ENCODE data around the gene LRMDA.

LRMDA gene

GRCh38 chr10:75938380-75939122, 507.1 kb downstream of the LRMDA start:
- DNase-seq: no peak

DNA sequence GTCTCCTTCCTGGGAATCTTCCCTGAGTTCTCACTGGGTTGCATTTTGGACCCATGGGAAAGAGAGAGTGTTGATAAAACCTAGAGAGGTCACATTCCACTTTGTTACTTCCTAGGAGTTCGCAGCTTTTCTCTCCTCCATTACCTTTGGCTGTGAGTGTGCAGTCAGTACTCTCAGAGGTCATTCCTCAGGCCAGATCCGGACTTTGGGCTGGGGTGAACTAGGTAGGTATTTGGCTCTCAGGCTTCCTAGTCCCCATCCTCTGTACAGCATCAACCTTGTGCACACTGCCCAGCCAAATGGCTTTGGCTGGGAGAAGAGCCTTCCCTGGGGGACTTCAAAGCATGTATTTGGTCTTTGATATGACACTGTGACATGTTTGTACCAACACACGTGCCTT, 508.1 kb downstream of the LRMDA start:
- no peak for DNase-seq

GRCh38 chr10:75940742-75941141, 509.3 kb downstream of the LRMDA start:
- DNase-seq: no peak

DNA sequence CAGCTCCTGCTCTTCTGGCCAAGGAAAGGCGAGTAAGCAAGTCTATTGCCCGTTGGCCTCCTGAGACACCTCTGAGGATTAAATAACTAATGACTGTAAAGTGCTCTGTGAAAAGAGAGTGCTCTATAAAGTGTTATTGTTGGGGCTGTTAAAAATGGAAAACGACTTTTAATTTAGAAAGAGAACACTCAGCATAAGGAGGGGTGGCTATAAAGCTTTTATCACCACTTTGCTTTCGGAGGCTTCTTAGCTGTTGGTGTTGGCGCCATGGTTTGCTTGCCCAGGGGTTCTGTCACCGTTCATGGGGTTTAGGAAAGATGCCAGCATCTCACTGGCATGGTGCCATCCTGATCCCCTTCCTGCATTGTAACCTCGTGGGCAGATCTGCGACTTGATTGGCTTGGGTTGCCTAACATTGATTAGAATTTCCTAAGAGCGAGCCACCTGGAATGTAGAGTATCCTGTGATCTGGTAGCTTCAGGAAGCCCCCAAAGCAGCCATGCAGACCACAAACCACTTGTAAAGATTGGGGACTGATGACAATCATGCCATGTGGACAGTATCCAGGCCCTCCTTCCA, 509.9 kb downstream of the LRMDA start:
- DNase-seq: no peak

GRCh38 chr10:75944061-75944460, 512.6 kb downstream of the LRMDA start:
- DNase-seq: no peak

GRCh38 chr10:75948583-75948982, 517.2 kb downstream of the LRMDA start:
- DNase-seq: no peak

DNA sequence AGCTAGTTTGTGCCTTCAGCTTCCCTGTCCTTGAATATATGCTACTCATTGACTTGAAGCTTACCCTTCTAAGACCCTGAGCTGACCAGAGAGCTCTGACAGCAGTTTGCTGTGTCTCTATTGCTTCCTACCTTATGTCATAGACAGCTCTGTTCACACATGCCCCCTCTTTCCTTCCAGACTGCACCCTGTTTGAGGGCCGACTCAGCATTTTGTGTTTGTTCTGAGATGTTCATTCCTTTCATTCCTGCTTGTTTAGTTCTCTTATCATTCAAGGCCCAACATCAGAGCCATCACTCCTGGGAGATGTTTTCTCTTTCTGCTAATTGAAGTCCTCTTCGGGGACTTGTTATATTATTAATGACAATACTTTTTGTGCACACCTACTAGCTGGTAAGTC, 518.9 kb downstream of the LRMDA start:
- no peak for DNase-seq

DNA sequence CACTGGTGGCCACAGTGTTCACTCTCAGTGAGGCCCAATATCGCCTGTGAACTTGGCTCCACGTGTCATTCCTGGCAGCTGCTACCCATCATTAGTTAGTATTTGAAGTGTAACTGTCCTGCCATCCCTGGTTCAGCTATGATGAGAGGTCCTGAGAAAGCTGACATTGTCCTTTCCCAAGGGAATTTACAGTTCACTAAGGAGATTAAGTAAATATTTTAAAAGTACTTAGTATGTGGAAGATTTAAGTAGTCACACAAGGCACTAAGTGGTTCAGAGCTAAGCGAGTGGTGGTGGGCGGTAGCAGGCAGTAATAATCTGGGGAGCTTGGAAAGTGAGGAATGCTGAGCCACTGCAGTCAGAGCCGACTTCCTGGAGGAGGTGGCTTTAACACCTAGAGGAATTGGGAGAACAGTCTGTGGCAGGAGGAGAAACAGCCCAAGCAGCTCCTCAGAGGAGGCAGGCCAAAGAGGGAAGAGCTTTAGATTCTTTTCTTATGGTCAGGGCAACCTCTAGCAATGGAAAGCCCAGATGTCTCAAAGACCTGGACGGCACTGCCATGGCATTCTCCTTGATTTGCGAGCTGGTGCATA, 519.7 kb downstream of the LRMDA start:
- DNase-seq: no peak

- DNase-seq: no peak
Measured at GRCh38 chr10:75951627-75952026, 520.2 kb downstream of the LRMDA start.

DNA sequence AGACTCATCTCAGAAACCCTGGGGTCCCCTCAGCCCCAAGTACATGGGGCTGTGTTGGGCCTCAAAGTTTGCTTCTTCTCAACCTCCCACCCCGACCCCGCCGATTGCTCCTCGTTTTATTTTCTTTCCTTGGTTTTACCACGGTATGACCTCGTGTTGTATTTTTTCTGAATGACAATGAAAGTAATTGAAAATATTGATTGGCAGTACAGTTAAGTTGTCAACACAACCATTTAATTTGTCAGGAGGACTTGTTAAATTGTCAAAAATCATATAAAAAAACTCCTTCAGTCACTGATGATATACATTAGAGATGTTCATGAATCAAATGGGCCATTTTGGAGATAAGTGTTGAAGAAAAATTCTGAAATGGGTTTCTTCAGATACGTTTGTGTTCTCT, 520.7 kb downstream of the LRMDA start:
- DNase-seq: no peak

DNA sequence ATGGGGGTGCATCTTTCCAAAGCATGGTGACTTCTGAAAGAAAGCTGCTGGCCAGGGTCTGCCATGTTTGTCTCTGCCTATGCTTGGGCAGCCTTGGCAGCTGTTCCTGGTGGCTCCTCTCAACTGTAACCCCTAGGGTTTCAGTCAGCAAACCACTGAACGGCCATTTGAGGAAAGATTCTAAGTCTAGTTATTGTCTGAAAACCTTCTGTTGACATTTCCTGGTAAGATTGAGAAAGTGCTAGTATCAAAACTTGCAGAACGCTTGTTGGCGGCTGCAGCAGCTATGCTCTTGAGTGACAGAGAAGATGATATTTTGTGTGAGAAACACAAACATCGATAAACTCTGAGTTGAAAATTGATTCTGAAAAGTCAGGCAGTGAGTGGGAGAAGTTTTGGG, 523.1 kb downstream of the LRMDA start:
- no peak for DNase-seq

- no peak for DNase-seq
Measured at GRCh38 chr10:75955973-75956502, 524.6 kb downstream of the LRMDA start.

DNA sequence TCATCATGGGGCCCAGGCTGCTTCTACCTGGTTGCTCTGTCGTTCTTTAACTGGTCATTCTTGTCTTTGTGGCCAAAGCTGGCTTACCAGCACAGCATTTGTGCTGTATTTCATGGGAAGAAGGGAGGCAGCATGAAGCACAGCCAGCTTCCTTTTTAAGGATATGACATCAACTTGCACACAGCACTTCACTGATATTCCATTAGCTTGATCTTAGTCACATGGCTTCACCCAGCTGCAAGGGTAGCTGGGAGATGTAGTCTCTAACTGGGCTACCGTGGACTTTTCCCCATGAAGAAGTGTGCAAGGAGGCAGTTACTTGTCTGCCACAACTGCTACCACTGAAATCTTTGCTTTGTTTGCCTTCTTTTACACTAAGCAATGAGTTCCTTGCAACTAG, 525.2 kb downstream of the LRMDA start:
- no peak for DNase-seq

GRCh38 chr10:75957314-75958120, 526.1 kb downstream of the LRMDA start:
- DNase-seq: no peak

GRCh38 chr10:75959209-75959608, 527.8 kb downstream of the LRMDA start:
- DNase-seq: no peak

DNA sequence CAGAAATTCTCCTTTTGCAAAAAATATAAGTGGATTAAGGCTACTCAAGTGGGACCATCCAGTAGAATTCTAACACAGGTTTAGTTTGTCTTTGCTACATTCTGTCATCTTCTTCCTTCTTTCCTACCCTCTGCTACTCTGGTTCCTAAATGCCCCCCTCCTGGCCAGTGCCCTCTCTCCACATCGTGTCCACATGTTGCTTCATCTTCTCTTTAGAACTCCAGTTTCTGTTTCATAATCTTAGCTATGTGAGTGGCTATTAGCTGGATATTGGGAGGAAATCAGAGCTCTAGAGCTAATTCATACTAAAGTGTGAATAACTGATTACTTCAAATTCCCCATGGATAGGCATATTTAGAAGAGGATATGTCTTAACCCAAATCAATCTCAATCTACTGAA, 528.5 kb downstream of the LRMDA start:
- no peak for DNase-seq

DNA sequence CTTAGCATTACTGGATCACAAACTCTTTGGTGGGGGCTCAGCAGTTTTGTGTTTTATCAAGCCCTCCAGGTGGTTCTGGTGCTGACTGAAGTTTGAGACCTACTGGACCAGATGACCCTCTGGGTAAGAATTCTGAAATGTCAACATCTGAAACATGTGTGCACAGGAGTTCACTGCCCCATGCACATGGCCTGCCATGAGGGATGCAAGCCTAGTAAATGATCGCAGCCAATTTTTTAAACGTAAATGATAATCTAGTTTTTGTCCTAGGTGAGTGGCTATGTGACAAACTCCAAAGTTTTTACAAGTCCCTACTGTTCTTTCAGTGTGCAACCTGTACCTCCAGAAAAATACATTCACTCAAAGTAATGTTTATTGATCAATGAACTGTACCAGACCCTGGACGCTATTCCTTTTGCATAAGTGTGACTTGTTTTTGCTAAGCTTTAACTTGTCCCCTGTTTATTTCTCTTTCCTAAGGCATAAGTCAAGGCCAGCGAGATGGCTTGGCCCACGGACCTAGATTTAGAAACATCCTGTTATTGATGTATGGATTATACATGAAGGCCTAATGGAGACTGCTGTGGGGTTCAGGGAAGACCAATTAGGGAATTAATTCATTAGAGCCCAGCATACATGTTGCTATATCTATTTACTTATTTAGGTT, 531.1 kb downstream of the LRMDA start:
- DNase-seq: no peak

DNA sequence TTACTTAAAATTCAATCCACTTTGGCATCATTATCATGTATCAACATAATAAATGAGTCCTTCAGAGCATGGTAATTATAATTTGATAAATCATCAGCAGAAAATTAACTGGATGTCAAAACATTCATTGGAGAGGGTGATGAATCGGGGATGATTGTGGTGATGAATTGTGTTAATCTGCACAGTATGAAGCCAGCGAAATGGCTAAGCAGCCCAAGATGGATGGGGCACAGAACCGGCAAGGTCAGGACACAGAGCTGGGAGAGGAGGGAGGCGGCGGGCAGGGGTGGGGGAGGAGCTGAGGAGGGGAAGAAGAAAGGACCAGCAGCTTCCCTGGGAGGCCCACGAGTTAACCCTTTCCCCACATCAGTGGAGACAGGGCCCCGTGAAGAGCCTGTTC, 536.1 kb downstream of the LRMDA start:
- no peak for DNase-seq

GRCh38 chr10:75969031-75969430, 537.6 kb downstream of the LRMDA start:
- DNase-seq: no peak

- DNase-seq: no peak
Measured at GRCh38 chr10:75971402-75972211, 540.2 kb downstream of the LRMDA start.

DNA sequence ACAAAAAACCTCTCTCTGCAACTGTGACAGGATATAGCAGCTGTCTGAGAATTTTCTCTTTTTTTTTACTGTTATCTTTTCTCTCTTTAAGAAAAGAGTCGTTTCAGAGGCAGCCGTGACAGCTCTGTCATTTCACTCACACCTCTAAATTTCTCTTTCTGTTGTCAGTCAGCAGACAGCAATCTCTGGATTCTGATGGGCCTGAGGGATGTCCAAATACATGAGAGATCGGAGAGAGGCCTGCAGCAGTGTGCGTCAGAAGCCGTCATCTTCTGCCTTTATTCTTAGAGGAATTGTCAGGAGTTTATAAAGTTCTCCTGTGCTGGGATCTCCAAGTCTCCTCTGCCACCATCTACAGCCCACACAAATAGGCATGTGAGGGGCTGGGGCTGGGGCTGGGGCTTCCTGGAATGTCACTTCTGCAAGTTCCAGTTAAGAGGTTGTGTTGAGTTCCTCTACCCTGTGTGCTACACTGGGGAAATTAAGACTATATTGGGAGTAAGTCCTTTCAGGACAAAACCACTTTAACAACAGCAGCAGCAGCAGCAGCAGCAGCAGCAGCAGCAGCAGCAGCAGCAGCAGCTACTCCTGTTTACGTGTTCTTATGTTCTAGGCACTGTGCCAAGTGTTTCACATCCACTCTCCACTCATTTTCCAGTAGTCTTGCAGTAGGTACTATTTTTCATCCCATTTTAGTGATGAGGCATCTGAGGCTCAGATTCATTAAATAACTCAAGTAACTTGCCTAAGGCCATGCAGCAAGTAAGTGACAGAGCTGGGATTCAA, 541.3 kb downstream of the LRMDA start:
- no peak for DNase-seq
